Lower lobe of right lung (tissue), 2 donors: Measurements from ENCODE around the gene GUCY2C. TPM values are rescaled to one million over a fixed set of nuclear protein-coding genes. Genes with fewer than 3 reads are reported as not detected.

Experiments used
- ATAC-seq, 2 donors: fragments of 200-7000 bp; cut with Tn5 transposase; one replicate each; pipeline ENCODE4 v1.9.1; 2020 to 2022; ENCODE audit warnings: mild to moderate bottlenecking in 2 of 2, moderate library complexity in 2 of 2
- DNase-seq: peaks from one replicate; pipeline ENCODE4 v3.0.0-alpha.2; 2020
- H3K27ac ChIP-seq: fragments of 200-600 bp; one replicate; pipeline ENCODE4 v1.8.0; 2022
- H3K27me3 ChIP-seq: fragments of 200-600 bp; one replicate; pipeline ENCODE4 v1.8.0; 2022; ENCODE audit warnings: low read depth
- H3K36me3 ChIP-seq: fragments of 200-600 bp; one replicate; pipeline ENCODE4 v1.8.0; 2022; ENCODE audit warnings: mild to moderate bottlenecking
- H3K4me1 ChIP-seq: fragments of 200-600 bp; one replicate; pipeline ENCODE4 v1.8.0; 2022
- H3K4me3 ChIP-seq: fragments of 200-600 bp; one replicate; pipeline ENCODE4 v1.8.0; 2022; ENCODE audit warnings: mild to moderate bottlenecking
- H3K9me3 ChIP-seq: fragments of 200-600 bp; one replicate; pipeline ENCODE4 v1.8.0; 2022
- intact Hi-C: fragments of 100-400 bp; cut with DNase I; formaldehyde crosslinking; loops from one replicate; pipeline ENCODE4 v1.11.0; 2022
- total RNA-seq: library from RNA; stranded (reverse); fragmentation: NEBNext Ultra II Directional; extraction: Animal tissue kit (Norgen Biotek cat#: 25700); gene quantifications from one replicate; pipeline ENCODE4 v1.2.1, GENCODE V29; 2021
- TF ChIP-seq, protein P1 (sequence below): fragments of 200-600 bp; IDR thresholded peaks from one replicate; pipeline ENCODE4 v1.8.0; 2022; ENCODE audit warnings: antibody characterized with exemption, mild to moderate bottlenecking
- donor health status: DM: no; HTN: yes; CAD: no; lungs with severe emphysema.

The GUCY2C gene
- total RNA-seq, 1 donor from 2014 or later, result not detected

GRCh38 chr12:14605401-14605989, 90.9 kb downstream of the GUCY2C start:
- no peak for DNase-seq
- H3K9me3 ChIP-seq, result peaks cover 32% of the 10 kb centered on the region
- intact Hi-C loops, result no loop called here
- no peaks in the 10 kb centered on the region for H3K4me1 ChIP-seq
- no peak overlapping the region for H3K27ac ChIP-seq
- TF ChIP-seq, protein P1, sequence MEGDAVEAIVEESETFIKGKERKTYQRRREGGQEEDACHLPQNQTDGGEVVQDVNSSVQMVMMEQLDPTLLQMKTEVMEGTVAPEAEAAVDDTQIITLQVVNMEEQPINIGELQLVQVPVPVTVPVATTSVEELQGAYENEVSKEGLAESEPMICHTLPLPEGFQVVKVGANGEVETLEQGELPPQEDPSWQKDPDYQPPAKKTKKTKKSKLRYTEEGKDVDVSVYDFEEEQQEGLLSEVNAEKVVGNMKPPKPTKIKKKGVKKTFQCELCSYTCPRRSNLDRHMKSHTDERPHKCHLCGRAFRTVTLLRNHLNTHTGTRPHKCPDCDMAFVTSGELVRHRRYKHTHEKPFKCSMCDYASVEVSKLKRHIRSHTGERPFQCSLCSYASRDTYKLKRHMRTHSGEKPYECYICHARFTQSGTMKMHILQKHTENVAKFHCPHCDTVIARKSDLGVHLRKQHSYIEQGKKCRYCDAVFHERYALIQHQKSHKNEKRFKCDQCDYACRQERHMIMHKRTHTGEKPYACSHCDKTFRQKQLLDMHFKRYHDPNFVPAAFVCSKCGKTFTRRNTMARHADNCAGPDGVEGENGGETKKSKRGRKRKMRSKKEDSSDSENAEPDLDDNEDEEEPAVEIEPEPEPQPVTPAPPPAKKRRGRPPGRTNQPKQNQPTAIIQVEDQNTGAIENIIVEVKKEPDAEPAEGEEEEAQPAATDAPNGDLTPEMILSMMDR, result no peak
- ATAC-seq, result no peak
- H3K36me3 ChIP-seq, result no peaks in the 10 kb centered on the region
- no peak overlapping the region for H3K4me3 ChIP-seq
- no peaks in the 10 kb centered on the region for H3K27me3 ChIP-seq

DNA sequence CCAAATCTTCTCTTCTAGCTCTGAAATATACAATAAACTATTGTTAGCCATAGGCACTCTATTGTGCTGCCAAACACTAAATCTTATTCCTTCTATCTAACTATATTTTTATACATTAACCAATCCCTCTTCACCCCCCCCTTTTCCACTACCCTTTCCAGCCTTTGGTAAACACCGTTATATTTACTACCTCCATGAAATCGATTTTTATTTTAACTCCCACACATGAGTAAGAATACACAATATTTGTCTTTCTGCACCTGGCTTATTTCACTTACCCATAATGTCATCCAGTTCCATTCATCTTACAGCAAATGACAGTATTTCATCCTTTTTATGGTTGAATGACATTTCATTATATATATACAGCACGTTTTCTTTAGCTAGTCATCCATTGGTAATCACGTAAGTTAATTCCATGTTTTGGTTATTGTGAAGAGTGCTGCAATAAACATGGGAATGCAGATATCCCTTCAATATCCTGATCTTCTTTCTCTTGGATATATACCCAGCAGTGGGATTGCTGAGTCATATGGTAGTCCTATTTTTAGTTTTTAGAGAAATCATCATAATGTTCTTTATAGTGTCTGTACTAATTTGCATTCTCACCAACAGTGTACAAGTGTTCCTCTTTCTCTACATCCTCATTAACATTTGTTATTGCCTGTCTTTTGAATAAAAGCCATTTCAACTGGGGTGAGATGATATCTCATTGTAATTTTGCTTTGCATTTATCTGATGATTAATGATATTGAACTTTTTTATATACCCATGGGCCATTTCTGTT, 94.5 kb downstream of the GUCY2C start:
- H3K27me3 ChIP-seq, result no peaks in the 10 kb centered on the region
- no peak for ATAC-seq
- no peaks in the 10 kb centered on the region for H3K36me3 ChIP-seq
- peaks cover 12% of the 10 kb centered on the region for H3K9me3 ChIP-seq
- no peak overlapping the region for H3K4me3 ChIP-seq
- TF ChIP-seq, protein P1, result no peak
- DNase-seq, result no peak
- H3K4me1 ChIP-seq, result no peaks in the 10 kb centered on the region
- intact Hi-C loops, result no loop called here
- H3K27ac ChIP-seq, result no peak overlapping the region

GRCh38 chr12:14597480-14597879, 98.9 kb downstream of the GUCY2C start:
- intact Hi-C loops, result no loop called here
- DNase-seq (no peak), ATAC-seq (no peak)
- H3K4me3 ChIP-seq, result no peak overlapping the region
- no peaks in the 10 kb centered on the region for H3K4me1 ChIP-seq
- no peaks in the 10 kb centered on the region for H3K9me3 ChIP-seq
- TF ChIP-seq, protein P1, result no peak
- no peaks in the 10 kb centered on the region for H3K27me3 ChIP-seq
- no peaks in the 10 kb centered on the region for H3K36me3 ChIP-seq
- H3K27ac ChIP-seq, result no peak overlapping the region

GRCh38 chr12:14591719-14592118, 104.7 kb downstream of the GUCY2C start:
- Histone ChIP-seq H3K9me3 (no peaks in the 10 kb centered on the region), H3K4me3 (no peak overlapping the region), H3K36me3 (no peaks in the 10 kb centered on the region), H3K4me1 (no peaks in the 10 kb centered on the region), H3K27me3 (no peaks in the 10 kb centered on the region), H3K27ac (no peak overlapping the region)
- ATAC-seq, result no peak
- TF ChIP-seq, protein P1, result no peak
- intact Hi-C loops, result no loop called here
- DNase-seq, result no peak

DNA sequence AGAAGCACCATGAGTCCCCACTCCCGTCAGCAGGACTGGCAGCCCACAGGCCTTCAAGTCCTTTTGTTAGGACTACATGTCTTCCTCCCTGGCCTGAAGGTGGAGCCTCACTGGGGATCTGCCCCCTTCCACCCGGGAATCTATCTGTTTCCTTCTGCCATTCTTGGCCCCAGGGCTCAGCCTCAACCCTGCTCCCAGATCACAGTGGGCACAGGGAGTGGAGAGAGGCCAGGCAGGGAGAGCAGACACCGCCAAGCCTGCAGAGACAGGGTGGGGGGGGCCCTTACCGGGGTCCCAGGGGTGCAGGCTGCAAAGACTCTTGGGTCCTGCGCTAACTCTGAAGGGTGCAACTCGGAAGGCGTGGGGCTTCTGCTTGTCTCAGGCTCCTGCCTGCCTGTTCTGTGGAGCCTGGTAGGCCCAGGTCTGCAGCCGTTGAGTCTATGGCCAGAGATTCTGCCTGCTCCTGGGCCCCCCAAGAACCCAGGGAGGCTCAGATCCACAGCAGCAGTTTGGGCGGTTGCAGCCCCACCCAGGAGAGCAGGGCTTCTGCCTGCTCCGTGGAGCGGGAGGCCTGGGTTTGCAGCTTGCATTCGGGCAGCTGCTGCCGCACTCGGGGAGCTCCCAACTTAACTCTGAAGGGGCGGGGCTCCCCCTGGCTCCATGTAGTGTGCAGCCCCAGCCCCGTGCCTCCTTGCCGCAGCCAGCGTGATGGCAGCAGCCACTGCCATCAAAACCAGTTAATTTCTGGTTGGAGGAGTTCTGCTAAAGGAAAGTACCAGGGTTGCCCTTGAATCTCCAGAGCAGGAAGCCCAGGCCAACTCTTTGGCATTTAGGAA, 107.0 kb downstream of the GUCY2C start:
- H3K36me3 ChIP-seq, result no peaks in the 10 kb centered on the region
- no peak overlapping the region for H3K27ac ChIP-seq
- no peak overlapping the region for H3K4me3 ChIP-seq
- no peaks in the 10 kb centered on the region for H3K9me3 ChIP-seq
- H3K4me1 ChIP-seq, result no peaks in the 10 kb centered on the region
- ATAC-seq, result no peak
- intact Hi-C loops, result no loop called here
- TF ChIP-seq, protein P1, result no peak
- DNase-seq, result no peak
- H3K27me3 ChIP-seq, result no peaks in the 10 kb centered on the region
